Mucosa of descending colon (tissue), 3 donors: ENCODE data around the gene ITK. TPM values are rescaled to one million over a fixed set of nuclear protein-coding genes. Genes with fewer than 3 reads are reported as not detected.

ENCODE experiments used
- ATAC-seq: fragments of 200-7000 bp; cut with Tn5 transposase; one replicate; pipeline ENCODE4 v1.9.1; 2020; ENCODE audit warnings: mild to moderate bottlenecking, moderate library complexity
- DNase-seq, 3 donors: peaks; one replicate each; pipeline ENCODE4 v3.0.0-alpha.2; 2020
- H3K36me3 ChIP-seq: fragments of 200-600 bp; one replicate; pipeline ENCODE4 v1.8.0; 2021; ENCODE audit warnings: low read depth, mild to moderate bottlenecking
- H3K4me1 ChIP-seq: fragments of 200-600 bp; one replicate; pipeline ENCODE4 v1.8.0; 2021; ENCODE audit warnings: low read depth, mild to moderate bottlenecking
- H3K4me3 ChIP-seq: fragments of 200-600 bp; one replicate; pipeline ENCODE4 v1.8.0; 2021; ENCODE audit warnings: mild to moderate bottlenecking
- H3K9me3 ChIP-seq: fragments of 200-600 bp; one replicate; pipeline ENCODE4 v1.8.0; 2021; ENCODE audit warnings: mild to moderate bottlenecking
- intact Hi-C, 2 donors: fragments of 100-400 bp; cut with DNase I in 1 of 2; cut with micrococcal nuclease in 1 of 2; formaldehyde crosslinking; loops; one replicate each; pipeline versions ENCODE4 v1.11.0 to v1.11.1; 2022; cut with DNase I, micrococcal nuclease
- total RNA-seq, 3 donors: library from RNA; stranded (reverse); fragmentation: NEBNext Ultra II Directional in 2 of 3; extraction: Animal tissue kit (Norgen Biotek cat#: 25700) in 2 of 3; gene quantifications; one replicate each; pipeline versions ENCODE4 v1.2.1 to v1.2.4, GENCODE V29; 2021 to 2023
- TF ChIP-seq, protein P1 (sequence below): fragments of 200-600 bp; IDR thresholded peaks from one replicate; pipeline ENCODE4 v1.8.0; 2022; ENCODE audit warnings: antibody characterized with exemption, mild to moderate bottlenecking
- donor health status: DM: no; HTN: no; CAD: no; lungs with moderate emphysema.
- donor health status: DM: no; HTN: no; CAD: no.
- donor health status: DM: no; HTN: yes; CAD: no.

ITK gene
- total RNA-seq, 3 donors from 2014 or later, result 2.6 to 5.7 (median 2.7) TPM

DNA sequence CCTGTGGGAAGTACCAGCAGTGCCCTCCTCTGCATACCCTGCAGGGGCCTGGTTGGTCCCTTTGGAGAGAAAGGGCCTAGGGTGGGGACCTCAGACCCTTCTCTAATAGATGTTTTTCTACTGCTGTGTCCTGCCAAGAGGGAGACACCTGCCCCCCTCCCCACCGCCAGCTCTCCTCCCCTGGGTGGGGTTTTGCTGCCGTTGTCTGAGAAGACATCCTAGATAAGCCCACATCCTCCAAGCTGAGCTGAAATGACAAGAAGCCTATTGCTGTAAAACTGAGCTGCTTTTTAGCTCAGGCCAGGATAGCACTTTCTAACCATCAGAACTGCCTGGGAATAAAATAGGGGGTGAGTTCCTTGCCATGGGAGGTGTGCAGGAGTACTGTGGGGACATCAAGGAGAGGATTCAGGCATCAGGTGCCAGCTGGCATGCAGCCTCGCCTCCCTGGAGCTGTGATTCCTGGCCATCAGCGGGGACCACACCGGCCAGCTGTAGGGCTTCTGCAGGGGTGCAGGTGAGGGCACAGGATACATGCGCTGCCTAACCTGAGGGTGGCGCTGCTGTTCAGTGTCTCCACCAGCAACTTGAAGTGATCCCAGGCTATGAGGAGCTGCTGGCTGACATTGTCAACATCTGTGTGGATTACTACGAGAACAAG lies 123.2 kb downstream of the ITK start:
- DNase-seq, result no peak
- no peaks in the 10 kb centered on the region for H3K9me3 ChIP-seq
- no peaks in the 10 kb centered on the region for H3K36me3 ChIP-seq
- no peaks in the 10 kb centered on the region for H3K4me1 ChIP-seq
- TF ChIP-seq, protein P1, sequence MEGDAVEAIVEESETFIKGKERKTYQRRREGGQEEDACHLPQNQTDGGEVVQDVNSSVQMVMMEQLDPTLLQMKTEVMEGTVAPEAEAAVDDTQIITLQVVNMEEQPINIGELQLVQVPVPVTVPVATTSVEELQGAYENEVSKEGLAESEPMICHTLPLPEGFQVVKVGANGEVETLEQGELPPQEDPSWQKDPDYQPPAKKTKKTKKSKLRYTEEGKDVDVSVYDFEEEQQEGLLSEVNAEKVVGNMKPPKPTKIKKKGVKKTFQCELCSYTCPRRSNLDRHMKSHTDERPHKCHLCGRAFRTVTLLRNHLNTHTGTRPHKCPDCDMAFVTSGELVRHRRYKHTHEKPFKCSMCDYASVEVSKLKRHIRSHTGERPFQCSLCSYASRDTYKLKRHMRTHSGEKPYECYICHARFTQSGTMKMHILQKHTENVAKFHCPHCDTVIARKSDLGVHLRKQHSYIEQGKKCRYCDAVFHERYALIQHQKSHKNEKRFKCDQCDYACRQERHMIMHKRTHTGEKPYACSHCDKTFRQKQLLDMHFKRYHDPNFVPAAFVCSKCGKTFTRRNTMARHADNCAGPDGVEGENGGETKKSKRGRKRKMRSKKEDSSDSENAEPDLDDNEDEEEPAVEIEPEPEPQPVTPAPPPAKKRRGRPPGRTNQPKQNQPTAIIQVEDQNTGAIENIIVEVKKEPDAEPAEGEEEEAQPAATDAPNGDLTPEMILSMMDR, result no peak
- ATAC-seq, result peak; percentile 52
- H3K4me3 ChIP-seq, result no peak overlapping the region
- intact Hi-C loops, result no loop called here

Other genes starting within 250 kb of the ITK start
- 1 to 10 TPM in 1 of 3 donors, under 1 TPM in 2; 0.72 to 4.1 (median 0.73) TPM for gene TIMD4, start 217.6 kb upstream of the ITK start, total RNA-seq
- 10 to 100 TPM in 1 of 3 donors, 1 to 10 TPM in 2; 2.6 to 24.1 (median 3.9) TPM for gene HAVCR1, start 121.7 kb upstream of the ITK start, total RNA-seq
- gene HAVCR2, start 71.8 kb upstream of the ITK start, total RNA-seq, result 1 to 10 TPM; 2.1 to 5.1 (median 5.1) TPM
- 10 to 100 TPM; 11.8 to 14.4 (median 12.0) TPM for gene MED7, start 38.0 kb upstream of the ITK start, total RNA-seq
- gene GARIN3, start 14.6 kb upstream of the ITK start, total RNA-seq, result not detected
- 10 to 100 TPM; 24.8 to 28.6 (median 25.8) TPM for gene CYFIP2, start 85.3 kb downstream of the ITK start, total RNA-seq